SU-DHL-6 (cell line): ENCODE results near the gene CASP14.
A peak's percentile ranks its signal among the peaks of the same experiment; 100 is the strongest.
"Not testable (repeated sequence)": the region's sequence is repeated elsewhere in the genome, so short reads cannot be mapped to it uniquely, and the experiment has no call there.

ENCODE experiments used
- H2AFZ ChIP-seq: fragments of 200-600 bp; sonication (generic); 2 replicates; pipeline ENCODE4 v1.6.1; 2014; ENCODE audit warnings: low read depth, mild to moderate bottlenecking, moderate library complexity, mixed read lengths, antibody characterized with exemption, low read length; ENCODE audit not compliant: severe bottlenecking
- H3F3A ChIP-seq: fragments of 200-600 bp; shearing (Covaris generic); 2 replicates; pipeline ENCODE4 v1.6.0; 2016; ENCODE audit warnings: antibody characterized with exemption, mild to moderate bottlenecking; ENCODE audit not compliant: insufficient read depth
- H3K27ac ChIP-seq: fragments of 200-600 bp; sonication (generic); 2 replicates; pipeline ENCODE4 v1.5.1; 2016; ENCODE audit warnings: low read depth, mild to moderate bottlenecking, low read length, moderate library complexity, mixed read lengths
- H3K27me3 ChIP-seq: fragments of 200-600 bp; sonication (generic), shearing (Covaris generic); 2 replicates; pipeline ENCODE4 v1.6.0; 2014; ENCODE audit warnings: mild to moderate bottlenecking, low read length
- H3K36me3 ChIP-seq: fragments of 200-600 bp; sonication (generic); 2 replicates; pipeline ENCODE4 v1.6.1; 2014; ENCODE audit warnings: mild to moderate bottlenecking, low read length, mixed read lengths
- H3K4me2 ChIP-seq: fragments of 300-600, 200-600 bp; shearing (Covaris generic), sonication (generic); 2 replicates; pipeline ENCODE4 v1.6.0; 2014; ENCODE audit warnings: low read length, low read depth, mild to moderate bottlenecking; ENCODE audit not compliant: poor library complexity, severe bottlenecking
- H3K4me3 ChIP-seq: fragments of 200-600 bp; sonication (generic); 2 replicates; pipeline ENCODE4 v1.5.1; 2014; ENCODE audit warnings: antibody characterized with exemption, low read length, mild to moderate bottlenecking, mixed read lengths; ENCODE audit not compliant: insufficient read depth, poor library complexity, severe bottlenecking
- H3K79me2 ChIP-seq: fragments of 200-600 bp; sonication (generic); 2 replicates; pipeline ENCODE4 v1.6.1; 2014; ENCODE audit warnings: mild to moderate bottlenecking, low read length, moderate library complexity; ENCODE audit not compliant: insufficient read depth
- H3K9ac ChIP-seq: fragments of 200-600 bp; sonication (generic); 2 replicates; pipeline ENCODE4 v1.7.0; 2014; ENCODE audit warnings: mild to moderate bottlenecking, low read length
- H3K9me2 ChIP-seq: fragments of 200-600 bp; sonication (generic); replicated peaks from 2 replicates; pipeline ENCODE4 v1.6.1; 2014; ENCODE audit warnings: low read length; ENCODE audit not compliant: insufficient read depth
- H3K9me3 ChIP-seq: fragments of 200-600 bp; sonication (generic); 2 replicates; pipeline ENCODE4 v1.6.1; 2014; ENCODE audit warnings: low read length, mixed read lengths; ENCODE audit not compliant: insufficient read depth
- H4K20me1 ChIP-seq: fragments of 200-600 bp; sonication (generic); 2 replicates; pipeline ENCODE4 v1.6.1; 2014; ENCODE audit warnings: low read depth, mild to moderate bottlenecking, antibody characterized with exemption, low read length, moderate library complexity, mixed read lengths
- CTCF ChIP-seq: fragments of 200-600 bp; sonication (generic); IDR thresholded peaks from one replicate; pipeline ENCODE4 v1.5.1; 2017; ENCODE audit warnings: antibody characterized with exemption, mild to moderate bottlenecking, low read length, moderate library complexity; ENCODE audit not compliant: insufficient read depth, poor library complexity, severe bottlenecking
- EZH2phosphoT487 ChIP-seq: fragments of 200-600 bp; sonication (generic), shearing (Covaris generic); conservative IDR thresholded peaks from 2 replicates; pipeline ENCODE4 v1.6.1; 2018; ENCODE audit warnings: mild to moderate bottlenecking, antibody characterized with exemption, low read length, moderate library complexity, mixed read lengths

The CASP14 gene

GRCh38 chr19:15091918-15092753 is 42.9 kb downstream of the CASP14 start:
- no peaks in the 10 kb centered on the region for H3K79me2 ChIP-seq
- no peak overlapping the region for H3K4me3 ChIP-seq
- H3K9me2 ChIP-seq, result no peaks in the 10 kb centered on the region
- no peaks in the 10 kb centered on the region for H3K9me3 ChIP-seq
- H3K9ac ChIP-seq, result no peak overlapping the region
- H2AFZ ChIP-seq, result peak overlapping the region; percentile 36
- H3F3A ChIP-seq, result no peaks in the 10 kb centered on the region
- TF ChIP-seq EZH2phosphoT487 (no peak), CTCF (peak; percentile 52)
- H4K20me1 ChIP-seq, result no peaks in the 10 kb centered on the region
- H3K4me2 ChIP-seq, result no peak overlapping the region
- no peaks in the 10 kb centered on the region for H3K27me3 ChIP-seq
- no peaks in the 10 kb centered on the region for H3K36me3 ChIP-seq
- no peak overlapping the region for H3K27ac ChIP-seq

GRCh38 chr19:15093001-15093400 is 43.7 kb downstream of the CASP14 start:
- no peak overlapping the region for H2AFZ ChIP-seq
- H3K36me3 ChIP-seq, result no peaks in the 10 kb centered on the region
- no peaks in the 10 kb centered on the region for H4K20me1 ChIP-seq
- H3K79me2 ChIP-seq, result no peaks in the 10 kb centered on the region
- no peaks in the 10 kb centered on the region for H3K27me3 ChIP-seq
- no peak overlapping the region for H3K4me2 ChIP-seq
- H3K9me3 ChIP-seq, result no peaks in the 10 kb centered on the region
- no peaks in the 10 kb centered on the region for H3K9me2 ChIP-seq
- TF ChIP-seq CTCF (no peak), EZH2phosphoT487 (no peak)
- no peak overlapping the region for H3K27ac ChIP-seq
- H3K4me3 ChIP-seq, result no peak overlapping the region
- no peaks in the 10 kb centered on the region for H3F3A ChIP-seq
- no peak overlapping the region for H3K9ac ChIP-seq

GRCh38 chr19:15096223-15096622 is 46.9 kb downstream of the CASP14 start:
- no peaks in the 10 kb centered on the region for H3K36me3 ChIP-seq
- H3K4me2 ChIP-seq, result no peak overlapping the region
- no peak overlapping the region for H3K4me3 ChIP-seq
- H3K9me2 ChIP-seq, result no peaks in the 10 kb centered on the region
- H3K79me2 ChIP-seq, result no peaks in the 10 kb centered on the region
- no peak overlapping the region for H2AFZ ChIP-seq
- no peak for TF ChIP-seq EZH2phosphoT487
- TF ChIP-seq CTCF, result no peak
- H4K20me1 ChIP-seq, result no peaks in the 10 kb centered on the region
- H3F3A ChIP-seq, result no peaks in the 10 kb centered on the region
- H3K9ac ChIP-seq, result no peak overlapping the region
- H3K9me3 ChIP-seq, result no peaks in the 10 kb centered on the region
- H3K27me3 ChIP-seq, result no peaks in the 10 kb centered on the region
- no peak overlapping the region for H3K27ac ChIP-seq

GRCh38 chr19:15097980-15098379 is 48.7 kb downstream of the CASP14 start:
- H3K4me2 ChIP-seq, H3K79me2 ChIP-seq, H3K36me3 ChIP-seq, H3K9me3 ChIP-seq, H3K4me3 ChIP-seq, H3K9ac ChIP-seq, H3K9me2 ChIP-seq, H3K27ac ChIP-seq, H4K20me1 ChIP-seq, H3F3A ChIP-seq, H2AFZ ChIP-seq, H3K27me3 ChIP-seq: not testable (repeated sequence)
